ENCODE results near the gene WDR7.

GRCh38 chr18:57051021-57051656 is 400.0 kb downstream of the WDR7 start:
- TF ChIP-seq CTCF (IDR thresholded peaks at IDR 0.05) (no peak), POLR2A (IDR thresholded peaks at IDR 0.05) (no peak)
